ENCODE measurements around the gene IFIT5.
"Not testable (repeated sequence)": the region's sequence is repeated elsewhere in the genome, so short reads cannot be mapped to it uniquely, and the experiment has no call there.

The IFIT5 gene

DNA sequence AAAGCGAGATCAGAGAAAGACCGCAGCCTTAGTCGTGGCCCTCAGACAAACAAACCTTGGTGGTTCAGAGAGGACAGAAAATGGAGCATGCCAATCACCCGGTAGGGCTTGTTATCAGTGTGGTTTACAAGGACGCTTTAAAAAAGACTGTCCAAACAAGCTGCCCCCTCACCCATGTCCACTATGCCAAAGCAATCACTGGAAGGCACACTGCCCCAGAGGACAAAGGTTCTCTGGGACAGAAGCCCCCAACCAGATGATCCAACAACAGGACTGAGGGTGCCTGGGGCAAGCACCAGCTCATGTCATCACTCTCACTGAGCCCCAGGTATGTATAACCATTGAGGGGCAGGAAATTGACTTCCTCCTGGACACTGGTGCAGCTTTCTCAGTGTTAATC is 5.1 kb upstream of the IFIT5 start:
- not testable (repeated sequence) for H3K4me2 ChIP-seq (ENCODE audit: low read length); H4K20me1 ChIP-seq (ENCODE audit: insufficient read depth, low read length); H3K27me3 ChIP-seq (ENCODE audit: low read depth, low read length); H2AFZ ChIP-seq (ENCODE audit: low read depth, low read length); H3K79me2 ChIP-seq (ENCODE audit: low read length); H3K27ac ChIP-seq (ENCODE audit: low read length); H3K9me3 ChIP-seq (ENCODE audit: insufficient read depth, low read length); H3K9ac ChIP-seq (ENCODE audit: low read length); H3K4me1 ChIP-seq (ENCODE audit: low read length); H3K4me3 ChIP-seq (ENCODE audit: low read length); H3K36me3 ChIP-seq (replicated peaks; ENCODE audit: low read depth, low read length)

DNA sequence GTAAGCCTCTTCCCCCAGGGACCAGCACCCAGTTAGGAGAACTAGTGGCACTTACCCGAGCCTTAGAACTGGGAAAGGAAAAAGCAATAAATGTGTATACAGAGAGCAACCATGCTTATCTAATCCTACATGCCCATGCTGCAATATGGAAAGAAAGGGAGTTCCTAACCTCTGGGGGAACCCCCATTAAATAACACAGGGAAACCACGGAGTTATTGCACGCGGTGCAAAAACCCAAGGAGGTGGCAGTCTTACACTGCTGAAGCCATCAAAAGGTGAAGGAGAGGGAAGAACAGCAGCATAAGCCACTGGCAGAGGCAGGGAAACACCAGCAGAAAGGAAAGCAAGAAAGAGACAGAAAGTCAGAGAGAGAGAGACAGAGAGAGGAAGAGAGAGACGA is 3.8 kb upstream of the IFIT5 start:
- not testable (repeated sequence) for H3K4me3 ChIP-seq (ENCODE audit: low read length); H3K27me3 ChIP-seq (ENCODE audit: low read depth, low read length); H3K27ac ChIP-seq (ENCODE audit: low read length); H3K36me3 ChIP-seq (replicated peaks; ENCODE audit: low read depth, low read length); H2AFZ ChIP-seq (ENCODE audit: low read depth, low read length); H3K4me2 ChIP-seq (ENCODE audit: low read length); H3K9ac ChIP-seq (ENCODE audit: low read length); H4K20me1 ChIP-seq (ENCODE audit: insufficient read depth, low read length); H3K9me3 ChIP-seq (ENCODE audit: insufficient read depth, low read length); H3K4me1 ChIP-seq (ENCODE audit: low read length)
- H3K79me2 ChIP-seq (ENCODE audit: low read length) = peaks cover 16% of the 10 kb centered on the region

DNA sequence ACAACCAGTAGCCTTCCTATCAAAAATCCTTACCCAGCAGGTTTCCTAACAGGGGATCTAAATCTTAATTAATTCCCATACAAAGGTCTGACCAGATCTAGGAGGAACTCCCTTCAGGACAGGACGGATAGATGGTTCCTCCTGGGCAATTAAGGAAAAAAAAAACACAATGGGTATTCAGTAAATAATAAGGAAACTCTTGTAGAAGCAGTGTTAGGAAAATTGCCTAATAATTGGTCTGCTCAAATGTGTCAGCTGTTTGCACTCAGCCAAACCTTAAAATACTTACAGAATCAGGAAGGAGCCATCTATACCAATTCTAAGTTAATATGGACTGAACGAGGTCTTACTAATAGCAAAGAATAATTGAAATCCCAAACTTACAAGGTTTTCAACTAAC is 3.2 kb upstream of the IFIT5 start:
- not testable (repeated sequence) for H3K4me2 ChIP-seq (ENCODE audit: low read length); H4K20me1 ChIP-seq (ENCODE audit: insufficient read depth, low read length)

DNA sequence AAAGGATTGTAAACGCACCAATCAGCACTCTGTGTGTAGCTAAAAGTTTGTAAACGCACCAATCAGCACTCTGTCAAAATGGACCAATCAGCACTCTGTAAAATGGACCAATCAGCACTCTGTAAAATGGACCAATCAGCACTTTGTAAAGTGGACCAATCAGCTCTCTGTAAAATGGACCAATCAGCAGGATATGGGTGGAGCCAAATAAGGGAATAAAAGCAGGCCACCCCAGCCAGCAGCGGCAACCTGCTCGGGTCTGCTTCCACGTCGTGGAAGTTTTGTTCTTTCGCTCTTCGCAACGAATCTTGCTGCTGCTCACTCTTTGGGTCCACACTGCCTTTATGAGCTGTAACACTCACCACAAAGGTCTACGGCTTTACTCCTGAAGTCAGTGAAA is 2.1 kb upstream of the IFIT5 start:
- not testable (repeated sequence) for H3K9ac ChIP-seq (ENCODE audit: low read length); H3K4me3 ChIP-seq (ENCODE audit: low read length); H2AFZ ChIP-seq (ENCODE audit: low read depth, low read length); H3K27ac ChIP-seq (ENCODE audit: low read length); H3K36me3 ChIP-seq (replicated peaks; ENCODE audit: low read depth, low read length); H3K9me3 ChIP-seq (ENCODE audit: insufficient read depth, low read length); H4K20me1 ChIP-seq (ENCODE audit: insufficient read depth, low read length); H3K27me3 ChIP-seq (ENCODE audit: low read depth, low read length); H3K4me2 ChIP-seq (ENCODE audit: low read length)
- H3K4me1 ChIP-seq (ENCODE audit: low read length) = peaks cover 16% of the 10 kb centered on the region
- H3K79me2 ChIP-seq (ENCODE audit: low read length) = peaks cover 31% of the 10 kb centered on the region

More for the DNA sequence above, 3.2 kb upstream of the IFIT5 start:
- H3K4me1 ChIP-seq (ENCODE audit: low read length) = peaks cover 12% of the 10 kb centered on the region
- H2AFZ ChIP-seq (ENCODE audit: low read depth, low read length); H3K36me3 ChIP-seq (replicated peaks; ENCODE audit: low read depth, low read length); H3K27me3 ChIP-seq (ENCODE audit: low read depth, low read length); H3K4me3 ChIP-seq (ENCODE audit: low read length); H3K9me3 ChIP-seq (ENCODE audit: insufficient read depth, low read length); H3K27ac ChIP-seq (ENCODE audit: low read length); H3K9ac ChIP-seq (ENCODE audit: low read length): not testable (repeated sequence)
- H3K79me2 ChIP-seq (ENCODE audit: low read length) = peaks cover 22% of the 10 kb centered on the region

GRCh38 chr10:89413398-89413912 is 913 bp upstream of the IFIT5 start:
- peaks cover 14% of the 10 kb centered on the region for H3K36me3 ChIP-seq (replicated peaks; ENCODE audit: low read depth, low read length)
- no peak overlapping the region for H3K27ac ChIP-seq (ENCODE audit: low read length)
- no peaks in the 10 kb centered on the region for H3K27me3 ChIP-seq (ENCODE audit: low read depth, low read length)
- H3K9me3 ChIP-seq (ENCODE audit: insufficient read depth, low read length) = no peaks in the 10 kb centered on the region
- H3K4me3 ChIP-seq (ENCODE audit: low read length) = peak overlapping the region; percentile 87
- peaks cover 16% of the 10 kb centered on the region for H3K4me1 ChIP-seq (ENCODE audit: low read length)
- H4K20me1 ChIP-seq (ENCODE audit: insufficient read depth, low read length) = 0 out of 2 replicates have a peak, but pooled peaks cover 3% of the 10 kb centered on the region
- peaks cover 43% of the 10 kb centered on the region for H3K79me2 ChIP-seq (ENCODE audit: low read length)
- no peak overlapping the region for H2AFZ ChIP-seq (ENCODE audit: low read depth, low read length)
- H3K4me2 ChIP-seq (ENCODE audit: low read length) = peak overlapping the region; percentile 91
- H3K9ac ChIP-seq (ENCODE audit: low read length) = peak overlapping the region; percentile 92
- TF ChIP-seq EZH2phosphoT487 (IDR thresholded peaks at IDR 0.05; ENCODE audit: low read depth) = no peak
- TF ChIP-seq, protein P1, sequence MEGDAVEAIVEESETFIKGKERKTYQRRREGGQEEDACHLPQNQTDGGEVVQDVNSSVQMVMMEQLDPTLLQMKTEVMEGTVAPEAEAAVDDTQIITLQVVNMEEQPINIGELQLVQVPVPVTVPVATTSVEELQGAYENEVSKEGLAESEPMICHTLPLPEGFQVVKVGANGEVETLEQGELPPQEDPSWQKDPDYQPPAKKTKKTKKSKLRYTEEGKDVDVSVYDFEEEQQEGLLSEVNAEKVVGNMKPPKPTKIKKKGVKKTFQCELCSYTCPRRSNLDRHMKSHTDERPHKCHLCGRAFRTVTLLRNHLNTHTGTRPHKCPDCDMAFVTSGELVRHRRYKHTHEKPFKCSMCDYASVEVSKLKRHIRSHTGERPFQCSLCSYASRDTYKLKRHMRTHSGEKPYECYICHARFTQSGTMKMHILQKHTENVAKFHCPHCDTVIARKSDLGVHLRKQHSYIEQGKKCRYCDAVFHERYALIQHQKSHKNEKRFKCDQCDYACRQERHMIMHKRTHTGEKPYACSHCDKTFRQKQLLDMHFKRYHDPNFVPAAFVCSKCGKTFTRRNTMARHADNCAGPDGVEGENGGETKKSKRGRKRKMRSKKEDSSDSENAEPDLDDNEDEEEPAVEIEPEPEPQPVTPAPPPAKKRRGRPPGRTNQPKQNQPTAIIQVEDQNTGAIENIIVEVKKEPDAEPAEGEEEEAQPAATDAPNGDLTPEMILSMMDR (IDR thresholded peaks at IDR 0.05; ENCODE audit: low read depth, low read length) = no peak

DNA sequence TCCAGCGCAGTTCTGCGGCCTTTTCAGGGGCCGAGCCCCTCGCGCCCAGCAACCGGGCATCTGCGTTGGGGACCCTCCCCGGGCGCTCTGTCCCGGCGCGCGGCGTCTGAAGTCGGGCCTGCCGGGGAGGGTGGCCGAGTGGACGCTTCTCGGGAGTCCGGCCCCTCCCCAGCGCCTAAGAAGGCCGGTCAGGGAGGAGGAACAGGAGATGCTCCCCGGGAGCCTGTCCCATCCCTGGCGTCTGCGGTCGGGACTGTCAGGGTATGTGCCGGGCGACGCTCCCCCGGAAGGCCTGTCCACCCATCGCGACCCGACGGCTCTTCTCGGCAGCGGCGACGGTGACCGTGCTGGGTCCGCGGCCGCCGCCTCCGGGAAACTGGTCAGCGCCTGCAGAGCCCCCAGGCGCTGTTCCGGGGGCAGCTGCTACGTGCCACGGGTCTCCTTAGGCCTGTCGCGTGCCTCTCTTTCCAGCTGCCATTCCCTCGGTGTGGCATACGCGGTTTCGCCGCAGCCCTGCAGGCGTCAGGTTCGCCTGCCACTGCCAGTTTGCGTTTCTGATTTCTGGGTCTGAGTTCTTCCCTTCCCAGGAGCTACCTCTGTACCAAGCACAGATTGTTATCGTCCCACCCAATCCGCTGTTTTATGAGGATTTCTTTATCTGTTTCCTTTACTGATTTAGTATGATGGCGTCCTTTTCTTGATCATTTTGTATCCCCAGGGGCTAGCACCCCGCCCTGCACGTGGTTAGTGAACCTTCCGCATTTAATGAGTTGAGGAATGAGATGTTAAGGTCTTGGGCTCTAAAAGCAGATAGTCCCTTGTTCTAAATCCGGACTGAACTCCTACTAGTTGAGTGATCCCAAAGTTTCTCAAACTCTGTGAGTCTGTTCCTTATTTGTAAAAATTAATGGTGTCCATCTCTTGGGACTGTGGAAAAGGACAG is 782 bp downstream of the IFIT5 start:
- Histone ChIP-seq H3K9me3 (ENCODE audit: insufficient read depth, low read length) (no peaks in the 10 kb centered on the region), H3K9ac (ENCODE audit: low read length) (peak overlapping the region; percentile 92), H2AFZ (ENCODE audit: low read depth, low read length) (peak overlapping the region; percentile 69), H3K4me1 (ENCODE audit: low read length) (peaks cover 16% of the 10 kb centered on the region), H3K27me3 (ENCODE audit: low read depth, low read length) (no peaks in the 10 kb centered on the region), H3K79me2 (ENCODE audit: low read length) (peaks cover 54% of the 10 kb centered on the region), H3K36me3 (replicated peaks; ENCODE audit: low read depth, low read length) (peaks cover 14% of the 10 kb centered on the region), H3K4me3 (ENCODE audit: low read length) (peak overlapping the region; percentile 87), H3K27ac (ENCODE audit: low read length) (peak overlapping the region; percentile 75), H4K20me1 (ENCODE audit: insufficient read depth, low read length) (0 out of 2 replicates have a peak, but pooled peaks cover 3% of the 10 kb centered on the region), H3K4me2 (ENCODE audit: low read length) (peak overlapping the region; percentile 91)
- TF ChIP-seq, protein P1 (IDR thresholded peaks at IDR 0.05; ENCODE audit: low read depth, low read length) = no peak
- no peak for TF ChIP-seq EZH2phosphoT487 (IDR thresholded peaks at IDR 0.05; ENCODE audit: low read depth)

Measured in OCI-LY3 (cell line).